ENCODE data around the gene STAT2. TPM values are rescaled to one million over a fixed set of nuclear protein-coding genes. Genes with fewer than 3 reads are reported as not detected.

Gene STAT2
- total and polyA plus RNA-seq, 9 of the 15 experiments (the other 6 are each of a cell fraction or from before 2014, with no cell fraction given), result 15.5 to 46.9 (median 40.1) TPM

GRCh38 chr12:56315622-56316473 is 44.1 kb downstream of the STAT2 start, which contains the start of gene CNPY2 (continued):
- no peak for TF ChIP-seq CEBPZ (IDR thresholded peaks at IDR 0.05; ENCODE audit: borderline replicate concordance, low read depth, low read length)
- no peak for TF ChIP-seq TCF7 (IDR thresholded peaks at IDR 0.05; ENCODE audit: borderline replicate concordance)
- TF ChIP-seq SIX5 (IDR thresholded peaks at IDR 0.05; ENCODE audit: borderline replicate concordance in 1 of 2, insufficient read depth in 1 of 2, low read depth in 1 of 2, low read length in 2 of 2), result peak; percentile 96 to 97
- TF ChIP-seq MBD2 (IDR thresholded peaks at IDR 0.05; ENCODE audit: borderline replicate concordance, low read depth), result peak; percentile 60; the same call in 1 of the 2 replicates
- no peak for TF ChIP-seq ZNF239 (CRISPR knock-in tag; IDR thresholded peaks at IDR 0.05)
- TF ChIP-seq JUN (IDR thresholded peaks at IDR 0.05; ENCODE audit: borderline replicate concordance, low read depth, low read length), result no peak
- no peak for TF ChIP-seq JUN (CRISPR knock-in tag; IDR thresholded peaks at IDR 0.05; ENCODE audit: borderline replicate concordance)
- no peak for TF ChIP-seq HIVEP1 (CRISPR knock-in tag; IDR thresholded peaks at IDR 0.05)
- no peak for TF ChIP-seq RNF219 (CRISPR knock-in tag; IDR thresholded peaks at IDR 0.05)
- TF ChIP-seq RCOR1 (IDR thresholded peaks at IDR 0.05; ENCODE audit: borderline replicate concordance in 1 of 2, low read depth in 2 of 2, low read length in 2 of 2), result no peak
- TF ChIP-seq ADNP (tag; IDR thresholded peaks at IDR 0.05), result no peak
- peak; percentile 91 for TF ChIP-seq TBP (optimal IDR thresholded peaks at IDR 0.05; ENCODE audit: low read depth, low read length)
- no peak for TF ChIP-seq KHSRP (IDR thresholded peaks at IDR 0.05)
- no peak for TF ChIP-seq ELF2 (CRISPR knock-in tag; IDR thresholded peaks at IDR 0.05)
- peak; percentile 93 for TF ChIP-seq HNRNPLL (IDR thresholded peaks at IDR 0.05; ENCODE audit: low read depth, low read length, poor library complexity, severe bottlenecking)
- TF ChIP-seq ARID3B (CRISPR knock-in tag; IDR thresholded peaks at IDR 0.05; ENCODE audit: borderline replicate concordance), result no peak
- no peak for TF ChIP-seq CLOCK (CRISPR knock-in tag; IDR thresholded peaks at IDR 0.05; ENCODE audit: borderline replicate concordance)

Measured in K562 (cell line).